ENCODE results near the gene RFX2.
"Not testable (repeated sequence)": the region's sequence is repeated elsewhere in the genome, so short reads cannot be mapped to it uniquely, and the experiment has no call there.

Gene RFX2

DNA sequence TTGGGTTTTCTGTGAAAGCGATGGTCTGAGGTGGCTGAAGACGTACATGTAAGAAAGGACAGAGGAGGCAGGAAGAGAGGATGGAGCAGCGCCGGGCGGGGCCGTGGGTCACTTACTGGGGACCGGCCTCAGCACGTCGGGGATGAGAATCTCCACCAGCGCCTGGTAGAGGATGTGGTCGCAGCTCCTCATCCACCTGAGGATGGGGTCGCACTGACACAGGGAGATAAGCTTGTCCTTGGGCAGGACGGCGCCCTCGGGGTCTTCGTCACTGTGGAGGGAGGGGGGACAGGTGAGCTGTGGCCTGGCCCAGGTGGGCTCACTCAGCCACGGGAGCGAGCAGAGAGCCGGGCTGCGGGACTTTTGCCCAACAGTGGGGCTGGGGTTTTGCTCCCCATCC, 103.4 kb downstream of the RFX2 start:
- no peak for DNase-seq

- DNase-seq = not testable (repeated sequence)
Measured at GRCh38 chr19:6006070-6006446, 104.2 kb downstream of the RFX2 start.

DNA sequence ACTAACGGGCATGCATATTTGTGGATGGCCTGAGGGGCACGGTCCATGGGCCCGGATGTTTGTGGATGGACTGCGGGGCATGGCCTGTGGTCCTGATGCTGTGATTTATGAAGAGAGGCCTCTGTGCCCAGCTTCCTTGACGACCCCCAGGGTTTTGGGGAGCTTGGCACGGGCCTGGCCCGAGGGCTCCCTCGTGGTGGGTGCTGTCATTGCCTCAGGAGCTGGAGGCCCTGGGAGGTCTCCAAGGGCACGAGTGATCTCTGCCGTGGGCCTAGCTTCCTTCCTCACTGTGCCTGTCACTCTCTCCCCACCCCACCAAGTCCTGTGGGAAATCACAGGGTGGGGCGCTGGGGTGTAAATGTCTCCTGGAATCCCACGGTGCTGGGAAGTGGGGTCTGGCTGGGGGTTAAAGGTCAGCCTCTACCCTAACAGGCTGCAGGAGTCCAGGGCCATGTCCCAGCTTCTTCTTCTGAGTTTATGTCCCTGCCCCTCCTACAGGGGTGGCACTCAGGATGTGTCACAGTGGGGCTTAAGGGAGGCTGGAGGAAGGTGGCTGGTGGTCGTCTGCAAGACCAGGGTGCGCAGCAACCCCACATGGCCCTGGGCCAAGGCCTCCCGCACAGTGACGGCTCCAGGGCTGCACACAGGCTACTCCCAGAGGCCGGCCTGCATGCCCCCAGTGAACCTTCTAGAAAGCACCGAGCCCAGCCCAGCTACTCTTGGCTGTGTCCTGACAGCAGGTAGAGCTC, 104.8 kb downstream of the RFX2 start:
- no peak for DNase-seq

GRCh38 chr19:6003976-6004375, 106.3 kb downstream of the RFX2 start:
- no peak for DNase-seq

- DNase-seq = no peak
Measured at GRCh38 chr19:6002591-6002990, 107.7 kb downstream of the RFX2 start.

DNA sequence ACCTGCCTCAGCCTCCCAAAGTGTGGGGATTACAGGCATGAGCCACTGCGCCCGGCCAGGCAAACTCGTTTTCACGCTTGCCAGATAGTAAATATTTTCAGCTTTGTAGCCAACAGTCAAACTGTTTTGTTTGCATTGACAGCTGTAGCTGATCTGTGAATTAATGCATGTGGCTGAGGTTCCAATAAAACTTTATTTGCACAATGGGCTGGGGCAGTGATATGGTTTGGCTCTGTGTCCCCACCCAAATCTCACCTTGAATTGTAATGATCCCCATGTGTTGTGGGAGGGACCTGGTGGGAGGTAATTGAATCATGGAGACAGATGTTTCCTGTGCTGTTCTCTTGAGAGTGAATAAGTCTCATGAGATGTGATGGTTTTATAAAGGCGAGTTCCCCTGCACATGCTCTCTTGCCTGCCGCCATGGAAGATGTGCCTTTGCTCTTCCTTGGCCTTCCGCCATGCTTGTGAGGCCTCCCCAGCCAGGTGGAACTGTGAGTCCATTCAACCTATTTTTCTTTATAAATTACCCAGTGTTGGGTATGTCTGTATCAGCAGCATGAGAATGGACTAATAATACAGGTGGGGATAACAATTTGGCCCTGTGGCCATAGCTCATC, 110.0 kb downstream of the RFX2 start:
- DNase-seq = no peak

DNA sequence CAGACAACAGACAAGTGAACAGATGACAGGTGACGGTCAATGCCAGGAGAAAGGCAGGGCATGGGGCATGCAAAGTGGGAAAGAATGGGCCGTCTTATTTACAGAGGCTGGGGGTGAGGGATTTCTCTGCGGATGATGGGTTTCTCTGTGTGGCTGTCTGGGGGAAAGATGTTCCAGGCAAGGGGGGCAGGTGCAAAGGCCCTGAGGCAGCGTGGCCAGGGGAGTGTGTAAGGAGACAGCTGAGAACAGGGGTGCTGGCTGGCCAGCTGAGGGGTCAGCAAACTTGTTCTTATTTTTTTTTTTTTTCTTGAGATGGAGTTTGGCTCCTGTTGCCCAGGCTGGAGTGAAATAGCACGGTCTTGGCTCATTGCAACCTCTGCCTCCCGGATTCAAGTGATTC, 110.6 kb downstream of the RFX2 start:
- DNase-seq = no peak

DNA sequence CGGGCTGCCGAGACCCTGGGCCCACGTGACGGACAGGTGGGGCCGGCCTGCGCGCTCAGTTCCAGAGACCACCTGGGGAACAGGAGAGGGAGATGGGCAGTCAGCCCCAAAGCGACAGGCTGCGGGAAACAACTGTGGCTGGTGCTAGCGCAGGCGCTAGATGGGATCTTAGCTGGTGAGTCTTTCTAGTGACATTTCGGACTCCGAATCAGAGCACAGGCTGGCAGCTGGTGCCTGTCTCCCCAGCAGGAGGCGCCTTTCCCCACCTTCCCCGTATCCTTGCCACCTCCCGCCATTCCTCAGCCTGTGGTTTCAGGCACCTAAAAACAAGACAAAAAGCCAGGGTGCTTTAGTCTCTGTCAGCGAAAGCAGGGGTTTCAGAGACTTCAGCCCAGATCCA, 112.9 kb downstream of the RFX2 start:
- no peak for DNase-seq

- no peak for DNase-seq
Measured at GRCh38 chr19:5996623-5997320, 113.5 kb downstream of the RFX2 start.

GRCh38 chr19:5996102-5996501, 114.2 kb downstream of the RFX2 start:
- no peak for DNase-seq

- DNase-seq = no peak
Measured at GRCh38 chr19:5995606-5996005, 114.7 kb downstream of the RFX2 start.

- DNase-seq = no peak
Measured at GRCh38 chr19:5994405-5995165, 115.7 kb downstream of the RFX2 start.

DNA sequence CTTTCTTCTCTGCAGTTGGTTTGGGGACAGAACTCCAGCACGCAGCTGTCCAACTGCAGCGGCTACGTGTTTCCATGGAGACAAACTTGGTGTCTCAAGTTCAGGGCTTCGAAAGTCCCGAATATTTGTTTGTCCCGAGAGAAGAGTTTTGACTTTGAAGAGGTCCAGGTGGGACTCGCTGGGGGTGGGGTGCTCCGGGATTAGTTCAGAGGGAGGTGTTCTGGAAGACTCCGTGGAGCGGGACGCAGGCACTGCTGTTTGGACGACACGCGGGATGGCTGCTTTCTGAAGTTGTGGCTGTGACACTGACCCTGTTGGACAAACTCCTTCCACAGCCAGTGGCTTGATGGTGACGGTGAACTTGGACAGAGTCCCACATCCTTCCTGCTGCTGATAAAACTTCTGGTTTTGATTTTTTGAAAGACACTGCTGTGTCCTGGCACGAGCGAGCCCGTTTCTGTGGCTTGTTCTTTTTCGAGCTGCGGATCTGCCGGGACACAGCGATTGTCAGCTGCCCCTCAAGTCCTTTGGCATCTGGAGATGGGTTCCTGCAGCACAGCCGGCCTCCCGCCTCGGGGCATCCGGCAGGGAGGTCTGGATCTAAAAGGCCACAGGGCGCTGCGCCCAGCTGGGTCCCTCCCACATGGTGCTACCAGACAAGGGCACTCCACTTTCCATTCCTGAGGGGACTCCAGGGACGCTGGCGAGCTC, 116.5 kb downstream of the RFX2 start:
- DNase-seq = no peak

- no peak for DNase-seq
Measured at GRCh38 chr19:5993201-5993600, 117.1 kb downstream of the RFX2 start.

GRCh38 chr19:5992756-5993155, 117.5 kb downstream of the RFX2 start:
- no peak for DNase-seq

- no peak for DNase-seq
Measured at GRCh38 chr19:5991244-5991838, 119.0 kb downstream of the RFX2 start.

GRCh38 chr19:5990289-5990797, 120.0 kb downstream of the RFX2 start:
- no peak for DNase-seq

GRCh38 chr19:5989388-5990074, 120.8 kb downstream of the RFX2 start:
- no peak for DNase-seq

- no peak for DNase-seq
Measured at GRCh38 chr19:5988517-5989387, 121.5 kb downstream of the RFX2 start.

DNA sequence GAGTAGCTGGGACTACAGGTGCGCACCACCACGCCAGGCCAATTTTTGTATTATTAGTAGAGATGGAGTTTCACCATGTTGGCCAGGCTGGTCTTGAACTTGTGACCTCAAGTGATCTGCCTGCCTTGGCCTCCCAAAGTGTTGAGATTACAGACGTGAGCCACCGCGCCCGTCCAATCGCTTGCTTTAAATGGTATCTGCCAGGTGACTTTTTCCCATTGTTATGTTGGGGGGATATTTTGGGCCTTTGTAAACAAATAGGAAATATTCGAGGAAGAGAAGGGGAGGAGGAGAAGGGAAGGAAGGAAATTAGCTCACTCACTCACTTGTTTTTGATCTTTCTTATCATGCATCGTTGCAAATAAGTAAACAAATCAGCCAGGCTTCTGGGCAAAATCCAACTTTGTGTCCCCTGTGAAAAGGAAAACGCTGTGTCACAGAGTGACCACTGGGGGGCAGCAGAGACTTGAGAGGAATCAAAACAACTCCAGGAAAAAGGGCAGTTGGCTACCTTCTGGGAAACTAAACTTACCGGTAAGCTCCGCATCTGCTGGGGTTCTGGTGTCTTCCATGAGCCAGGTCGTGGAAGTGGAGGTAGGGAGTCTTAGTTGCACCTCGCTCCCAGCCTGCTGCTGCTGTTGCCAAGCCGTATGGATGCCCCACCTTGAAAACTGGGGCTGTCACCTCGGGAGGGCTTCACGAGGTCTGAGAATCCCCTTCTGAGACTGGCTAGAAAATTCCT, 123.1 kb downstream of the RFX2 start:
- DNase-seq = no peak
